Pancreas (tissue), 10 donors: Measurements from ENCODE around the gene MARF1. TPM values are rescaled to one million over a fixed set of nuclear protein-coding genes. Genes with fewer than 3 reads are reported as not detected.

Experiments
- ATAC-seq, 4 donors: fragments of 200-7000 bp; cut with Tn5 transposase; one replicate each; pipeline versions ENCODE4 v1.8.0 to v1.9.1; 2020; ENCODE audit warnings: mild to moderate bottlenecking in 4 of 4, moderate library complexity in 4 of 4
- DNase-seq, 6 donors: peaks; one replicate each; pipeline ENCODE4 v3.0.0-alpha.2; 2020
- FAIRE-seq: peaks from 2 replicates; lab custom pipeline; 2012; peaks lifted over from hg19 to GRCh38; lab: Jason Lieb, UNC
- H3K27ac ChIP-seq, 4 donors: fragments of 200-600 bp; sonication (generic); 1 replicate in 3 of 4; 2 replicates in 1 of 4; pipeline versions ENCODE4 v1.5.0 to v1.8.0; 2020
- H3K27me3 ChIP-seq, 4 donors: fragments of 200-600 bp; one replicate each; pipeline ENCODE4 v1.8.0; 2021
- H3K36me3 ChIP-seq, 3 donors: fragments of 200-600 bp; sonication (generic) in 1 of 3; one replicate each; pipeline versions ENCODE4 v1.5.0 to v1.8.0; 2020 to 2021
- H3K4me1 ChIP-seq, 3 donors: fragments of 200-600 bp; one replicate each; pipeline ENCODE4 v1.8.0; 2021
- H3K4me3 ChIP-seq, 4 donors: fragments of 200-600 bp; sonication (generic) in 2 of 4; one replicate each; pipeline versions ENCODE4 v1.5.0 to v1.8.0; 2020 to 2021
- H3K9me3 ChIP-seq, 4 donors: fragments of 200-600 bp; one replicate each; pipeline ENCODE4 v1.8.0; 2021
- CTCF ChIP-seq, 4 donors: fragments of 200-600 bp; sonication (generic) in 3 of 4; IDR thresholded peaks; one replicate each; pipeline versions ENCODE4 v1.5.0 to v1.8.0; 2021; ENCODE audit warnings: antibody characterized with exemption in 4 of 4
- WGBS, 2 donors: extraction: QIAGEN DNeasy Blood & Tissue Kit; methylation state at CpG; one replicate each; pipeline ENCODE4 v1.1.7; 2013; 5-methylcytosine and 5-hydroxymethylcytosine counted together
- intact Hi-C, 3 donors: fragments of 100-400 bp; cut with DNase I; formaldehyde crosslinking; loops; one replicate each; pipeline versions ENCODE4 v1.11.1 to v1.14.2; 2022
- polyA plus RNA-seq, 2 donors: library from polyadenylated mRNA; stranded (reverse); fragments of 200-250 nt; gene quantifications; one replicate each; pipeline ENCODE4 v1.2.3, GENCODE V29; 2013
- total RNA-seq, 6 donors: library from RNA; stranded (reverse); fragmentation: NEBNext Ultra II Directional in 4 of 6; extraction: Animal tissue kit (Norgen Biotek cat#: 25700) in 4 of 6; gene quantifications; one replicate each; pipeline versions ENCODE4 v1.2.1 to v1.2.4, GENCODE V29; 2021 to 2023
- donor health status: healthy with polysubstance abuse.
- donor health status: DM: no; HTN: no; CAD: no; lungs with moderate emphysema.
- donor health status: DM: no; HTN: no; CAD: no.
- donor health status: control.
- donor health status: control.
- donor health status: Bipolar disorder and iron deficiency.
- donor health status: DM: yes; HTN: yes; CAD: no.
- donor health status: DM: no; HTN: no; CAD: no.
- donor health status: DM: no; HTN: no; CAD: no.
- donor health status: DM: yes; HTN: yes; CAD: no.

The MARF1 gene
- total and polyA plus RNA-seq, 8 donors: 17.3 to 65.3 (median 41.3) TPM

DNA sequence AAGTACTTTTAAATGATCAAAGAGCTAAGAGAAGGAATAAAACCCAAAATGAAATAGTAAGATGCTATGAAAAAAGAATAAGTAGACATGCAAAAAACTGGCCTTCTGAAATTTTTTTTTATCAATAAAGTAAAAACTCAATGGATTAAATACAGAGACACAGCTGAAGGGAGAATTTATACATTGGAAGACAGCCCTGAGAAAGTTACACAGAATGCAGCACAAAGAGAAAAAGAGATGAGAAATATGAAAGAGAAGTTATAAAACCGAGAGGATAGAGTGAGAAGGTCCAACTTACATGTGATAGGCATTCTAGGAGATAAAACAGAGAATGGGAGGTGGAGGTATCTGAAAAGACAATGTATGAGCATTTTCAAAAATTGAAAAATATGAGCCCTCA lies 57.0 kb downstream of the MARF1 start:
- no peak for FAIRE-seq
- Histone ChIP-seq H3K27me3 (no peaks in the 10 kb centered on the region), H3K27ac (no peak overlapping the region), H3K4me3 (no peak overlapping the region), H3K4me1 (peaks cover 0 to 12% (median 0%) of the 10 kb centered on the region in 3 donors), H3K36me3 (no peaks in the 10 kb centered on the region), H3K9me3 (no peaks in the 10 kb centered on the region)
- 97 to 100% methylated on average over 1 of the region's 1 CpG for WGBS, 2 donors
- no peak for ATAC-seq
- intact Hi-C loops: no loop called here
- DNase-seq: no peak
- no peak for TF ChIP-seq CTCF (IDR thresholded peaks at IDR 0.05)

DNA sequence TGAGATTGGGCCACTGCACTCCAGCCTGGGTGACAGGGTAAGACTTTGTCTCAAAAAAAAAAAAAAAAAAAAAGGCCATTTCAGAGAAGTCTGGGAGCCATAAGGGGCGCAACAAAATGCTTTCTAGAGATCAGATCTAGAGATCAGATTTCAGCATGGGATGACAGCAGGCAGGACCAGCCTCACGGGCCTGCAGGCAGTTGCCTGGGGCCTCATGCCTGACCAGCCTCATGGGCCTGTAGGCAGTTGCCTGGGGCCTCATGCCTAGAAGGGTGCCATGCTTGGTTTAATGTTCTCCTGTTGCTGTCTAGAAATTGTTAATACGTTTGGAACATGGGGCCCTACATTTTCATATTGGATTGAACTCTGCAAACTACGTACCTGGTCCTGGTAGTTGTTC lies 59.4 kb downstream of the MARF1 start:
- FAIRE-seq (no peak), ATAC-seq (no peak), DNase-seq (no peak)
- Histone ChIP-seq H3K4me1 (no peaks in the 10 kb centered on the region), H3K9me3 (no peaks in the 10 kb centered on the region), H3K27me3 (no peaks in the 10 kb centered on the region), H3K36me3 (no peaks in the 10 kb centered on the region), H3K27ac (no peak overlapping the region), H3K4me3 (no peak overlapping the region)
- 93 to 100% methylated on average over 4 of the region's 4 CpGs for WGBS, 2 donors
- no peak for TF ChIP-seq CTCF (IDR thresholded peaks at IDR 0.05)
- intact Hi-C loops: no loop called here

DNA sequence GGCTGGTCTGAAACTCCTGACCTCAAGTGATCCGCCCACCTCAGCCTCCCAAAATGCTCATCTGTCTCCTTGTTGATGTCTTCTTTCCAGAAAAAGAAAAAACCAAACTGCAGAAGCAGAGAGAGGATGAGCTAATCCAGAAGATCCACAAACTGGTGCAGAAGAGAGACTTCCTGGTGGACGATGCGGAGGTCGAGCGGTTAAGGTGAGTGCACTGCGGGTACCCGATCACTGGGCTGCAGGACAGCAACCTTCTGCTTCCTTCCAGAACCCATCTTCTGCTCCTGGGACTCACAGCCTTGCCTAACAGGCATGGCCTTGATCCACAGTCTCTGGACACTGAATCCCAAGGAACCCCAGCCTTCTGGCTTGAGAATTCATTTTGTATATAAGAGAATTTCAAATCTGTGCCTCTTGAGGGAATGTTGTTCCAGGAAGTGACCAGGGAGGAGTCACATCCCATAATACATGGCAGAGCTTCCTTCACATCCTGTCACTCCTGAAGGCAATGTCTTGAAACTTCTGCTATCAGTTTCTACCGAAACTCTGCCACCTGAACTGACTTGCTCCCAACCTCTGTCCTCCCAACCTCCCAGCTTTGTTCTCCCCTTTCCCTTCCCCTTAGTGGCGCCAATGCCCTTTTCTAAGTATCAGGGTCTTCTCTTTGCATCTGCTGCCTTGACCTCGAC lies 61.7 kb downstream of the MARF1 start:
- FAIRE-seq: no peak
- TF ChIP-seq CTCF (IDR thresholded peaks at IDR 0.05): no peak
- no peaks in the 10 kb centered on the region for H3K36me3 ChIP-seq
- H3K27ac ChIP-seq: no peak overlapping the region
- no peak overlapping the region for H3K4me3 ChIP-seq
- H3K27me3 ChIP-seq: no peaks in the 10 kb centered on the region
- H3K4me1 ChIP-seq: no peaks in the 10 kb centered on the region
- H3K9me3 ChIP-seq: no peaks in the 10 kb centered on the region
- no peak for ATAC-seq
- 86 to 92% methylated on average over 10 of the region's 10 CpGs for WGBS, 2 donors
- intact Hi-C loops: no loop called here
- DNase-seq: no peak

DNA sequence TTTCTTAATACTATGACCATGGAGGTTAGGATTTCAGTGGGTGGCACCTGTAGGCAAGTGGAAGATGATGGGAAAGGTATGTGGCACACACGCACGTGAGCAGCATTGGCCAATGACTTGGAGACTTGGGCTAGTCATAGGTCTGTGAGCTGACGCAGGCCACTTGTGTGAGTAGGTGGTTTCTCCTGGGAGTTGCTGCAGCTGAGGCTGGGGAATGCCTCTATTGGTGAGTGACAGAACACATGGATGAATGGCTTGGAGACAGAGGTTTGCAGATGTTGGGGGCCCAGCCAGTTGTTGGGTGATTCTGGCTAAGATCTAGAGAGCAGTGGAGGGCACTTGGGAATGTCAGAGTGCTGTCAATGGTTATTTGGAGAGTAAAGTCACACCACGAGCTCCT lies 64.1 kb downstream of the MARF1 start:
- Histone ChIP-seq H3K27ac (no peak overlapping the region), H3K4me3 (no peak overlapping the region), H3K36me3 (no peaks in the 10 kb centered on the region), H3K27me3 (no peaks in the 10 kb centered on the region), H3K9me3 (no peaks in the 10 kb centered on the region), H3K4me1 (no peaks in the 10 kb centered on the region)
- intact Hi-C loops: no loop called here
- ATAC-seq (no peak), DNase-seq (no peak), FAIRE-seq (no peak)
- WGBS, 2 donors: 87 to 96% methylated on average over 4 of the region's 4 CpGs
- no peak for TF ChIP-seq CTCF (IDR thresholded peaks at IDR 0.05)
